ENCODE results near the gene PRXL2C.
"Not testable (repeated sequence)": the region's sequence is repeated elsewhere in the genome, so short reads cannot be mapped to it uniquely, and the experiment has no call there.

The PRXL2C gene

DNA sequence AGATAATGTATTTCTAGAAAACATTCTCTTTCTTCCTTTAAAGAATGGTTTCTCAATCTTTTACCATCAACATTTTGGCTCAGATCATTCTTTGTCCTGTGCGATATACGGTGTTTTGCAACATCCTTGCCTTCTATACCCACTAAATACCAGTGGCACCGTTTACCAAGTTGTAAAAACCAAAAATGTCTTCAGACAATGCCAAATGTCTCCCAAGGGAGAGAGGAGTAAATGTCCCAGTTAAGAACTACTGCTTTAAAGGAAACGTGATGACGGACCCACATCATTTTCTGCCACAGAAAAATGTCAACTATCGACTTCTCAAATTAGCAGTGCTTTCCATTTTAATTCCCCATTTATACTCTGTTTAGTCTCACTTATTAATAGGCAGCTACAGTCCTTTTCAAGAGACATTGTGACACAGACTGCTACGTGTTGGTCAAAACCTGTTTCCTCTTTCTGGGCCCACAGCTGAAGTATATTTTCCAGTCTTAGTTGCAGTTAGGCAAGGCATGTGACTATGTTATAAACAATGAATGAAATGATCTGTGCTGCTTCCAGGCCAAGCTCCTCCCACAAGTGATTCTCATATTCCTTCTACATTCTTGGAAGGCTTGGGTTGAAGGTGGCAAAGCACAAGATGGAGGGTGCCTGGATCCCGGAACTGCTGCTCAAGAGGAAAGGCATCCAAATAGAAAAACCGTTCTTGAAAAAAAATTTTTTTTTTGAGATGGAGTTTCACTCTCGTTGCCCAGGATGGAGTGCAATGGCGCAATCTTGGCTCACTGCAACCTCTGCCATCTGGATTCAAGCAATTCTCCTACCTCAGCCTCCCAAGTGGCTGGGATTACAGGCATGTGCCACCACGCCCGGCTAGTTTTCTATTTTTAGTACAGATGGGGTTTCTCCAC, 8.8 kb downstream of the PRXL2C start:
- no peak for DNase-seq

DNA sequence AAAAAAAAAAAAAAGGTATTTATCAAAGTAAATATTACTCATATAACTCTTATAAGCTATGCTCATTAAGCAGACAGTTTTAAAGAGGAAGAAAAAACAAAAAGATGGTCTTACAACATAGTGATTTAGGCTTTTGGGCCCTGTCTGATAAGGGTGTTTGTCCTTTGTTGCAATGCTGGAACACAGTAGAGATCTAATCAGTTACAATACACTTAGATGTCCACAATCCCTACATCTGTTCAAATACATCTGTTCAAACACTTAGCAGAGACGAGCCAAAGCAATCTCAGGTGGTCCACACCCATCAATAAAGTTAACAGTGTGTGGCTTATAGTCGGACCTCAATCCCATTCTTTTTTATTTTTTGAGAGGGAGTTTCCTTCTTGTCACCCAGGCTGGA, 11.0 kb downstream of the PRXL2C start:
- DNase-seq, result no peak

DNA sequence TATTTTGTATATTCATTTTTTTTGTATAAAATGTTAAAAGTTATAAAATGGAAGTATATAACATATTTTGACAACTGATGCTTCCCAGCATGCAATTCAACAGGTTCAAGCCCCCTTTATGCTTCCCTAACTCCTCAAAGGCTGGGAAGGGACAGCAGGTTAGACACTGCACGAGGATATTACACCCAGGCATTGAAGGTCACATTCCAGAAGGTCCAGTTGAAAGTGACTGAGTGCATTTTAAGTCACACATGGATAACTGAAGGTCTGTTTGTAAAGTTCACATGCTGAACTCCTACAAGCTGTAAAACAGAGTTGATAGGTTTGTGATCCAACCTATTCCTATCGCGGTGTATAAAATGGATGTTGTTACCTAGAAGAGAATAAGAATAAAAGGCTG, 13.6 kb downstream of the PRXL2C start:
- no peak for DNase-seq

DNA sequence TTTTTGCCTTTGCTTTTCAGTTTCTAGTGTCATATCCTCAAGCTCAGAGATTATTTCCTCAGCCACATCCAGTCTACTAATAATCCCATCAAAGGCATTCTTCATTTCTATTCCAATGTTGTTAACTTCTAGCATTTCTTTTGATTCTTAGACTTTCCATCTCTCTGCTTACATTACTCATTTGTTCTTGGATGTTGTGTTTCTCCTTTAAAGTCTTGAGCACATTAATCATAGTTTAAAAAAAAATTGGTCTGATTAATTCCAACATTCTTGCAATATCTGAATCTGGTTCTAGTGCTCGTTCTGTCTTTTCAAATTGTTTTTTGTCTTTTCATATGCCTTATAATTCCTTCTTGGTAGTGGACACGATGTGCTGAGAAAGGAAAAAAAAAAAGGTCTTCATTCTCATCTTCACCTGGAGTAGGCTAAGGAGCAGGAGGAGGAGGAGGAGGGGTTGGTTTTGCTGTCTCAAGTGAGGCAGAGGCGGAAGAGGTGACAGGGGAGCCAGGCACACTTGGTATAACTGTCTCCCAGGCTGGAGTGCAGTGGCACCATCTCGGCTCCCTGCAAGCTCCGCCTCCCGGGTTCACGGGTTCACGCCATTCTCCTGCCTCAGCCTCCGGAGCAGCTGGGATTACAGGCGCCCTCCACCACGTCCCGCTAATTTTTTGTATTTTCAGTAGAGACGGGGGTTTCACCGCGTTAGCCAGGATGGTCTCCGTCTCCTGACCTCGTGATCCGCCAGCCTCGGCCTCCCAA, 16.3 kb downstream of the PRXL2C start:
- DNase-seq, result no peak

DNA sequence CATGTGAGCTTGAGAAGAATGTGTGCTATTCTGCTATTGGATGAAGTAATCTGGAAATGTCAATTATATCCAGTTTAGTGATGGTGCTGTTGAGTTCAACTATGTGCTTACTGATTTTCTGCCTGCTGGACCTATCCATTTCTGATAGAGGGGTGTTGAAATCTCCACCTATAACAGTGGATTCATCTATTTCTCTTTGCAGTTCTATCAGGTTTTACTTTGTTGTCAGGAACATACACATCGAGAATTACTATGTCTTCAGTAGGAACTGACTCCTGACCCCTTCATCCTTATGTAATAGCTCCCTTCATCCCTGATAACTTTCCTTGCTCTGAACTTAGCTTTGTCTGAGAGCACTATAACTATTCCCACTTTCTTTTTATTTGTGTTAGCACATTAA, 18.7 kb downstream of the PRXL2C start:
- no peak for DNase-seq

DNA sequence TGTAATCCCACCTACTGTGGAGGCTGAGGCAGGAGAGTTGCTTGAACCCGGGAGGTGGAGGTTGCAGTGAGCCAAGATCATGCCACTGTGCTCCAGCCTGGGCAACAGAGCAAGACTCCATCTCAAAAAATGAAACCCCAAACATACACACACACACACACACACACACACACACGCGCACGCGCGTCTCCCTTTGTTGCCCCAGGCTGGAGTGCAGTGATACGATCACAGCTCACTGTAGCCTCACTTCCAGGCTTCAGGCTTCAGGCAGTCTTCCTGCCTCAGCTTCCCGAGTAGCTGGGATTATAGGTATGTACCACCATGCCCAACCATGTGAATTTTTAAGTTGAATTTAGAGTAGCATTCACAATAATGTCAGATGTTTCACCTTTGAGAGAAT, 21.5 kb downstream of the PRXL2C start:
- DNase-seq, result not testable (repeated sequence)

DNA sequence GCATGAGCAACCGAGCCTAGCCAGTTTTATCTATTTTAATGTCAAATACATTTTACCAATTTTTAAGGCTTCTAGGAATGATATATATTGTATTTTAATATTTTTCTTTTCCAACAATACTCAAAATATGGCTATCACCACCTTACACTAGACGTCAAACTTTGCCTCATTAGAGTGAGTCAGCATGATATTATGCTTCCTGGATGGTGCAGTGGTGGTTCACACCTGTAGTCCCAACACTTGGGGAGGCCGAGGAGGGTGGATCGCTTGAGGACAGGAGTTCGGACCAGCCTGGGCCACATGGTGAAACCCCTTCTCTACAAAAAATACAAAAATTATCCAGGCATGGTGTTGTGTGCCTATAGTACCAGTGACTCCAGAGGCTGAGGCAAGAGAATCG, 28.2 kb downstream of the PRXL2C start:
- DNase-seq, result no peak

DNA sequence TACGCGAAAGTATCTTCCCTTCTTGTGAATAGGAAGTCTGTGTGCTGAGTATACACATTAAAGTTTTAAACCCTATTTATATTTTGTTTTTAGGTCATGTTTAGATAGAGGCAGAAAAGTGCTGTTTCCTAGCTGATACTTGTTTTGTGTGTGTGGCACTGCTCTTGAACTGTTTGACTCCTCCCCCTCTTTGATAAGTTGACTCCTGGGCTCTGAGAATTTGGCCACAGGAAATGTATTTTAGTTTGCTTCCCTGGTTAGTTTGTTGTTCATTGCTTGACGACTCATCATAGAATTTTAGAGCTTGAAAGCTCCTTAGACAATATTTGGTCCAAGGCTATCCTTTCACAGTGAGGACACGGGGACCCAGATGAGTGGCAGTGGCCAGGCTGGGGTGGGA, 33.5 kb downstream of the PRXL2C start:
- DNase-seq, result no peak

DNA sequence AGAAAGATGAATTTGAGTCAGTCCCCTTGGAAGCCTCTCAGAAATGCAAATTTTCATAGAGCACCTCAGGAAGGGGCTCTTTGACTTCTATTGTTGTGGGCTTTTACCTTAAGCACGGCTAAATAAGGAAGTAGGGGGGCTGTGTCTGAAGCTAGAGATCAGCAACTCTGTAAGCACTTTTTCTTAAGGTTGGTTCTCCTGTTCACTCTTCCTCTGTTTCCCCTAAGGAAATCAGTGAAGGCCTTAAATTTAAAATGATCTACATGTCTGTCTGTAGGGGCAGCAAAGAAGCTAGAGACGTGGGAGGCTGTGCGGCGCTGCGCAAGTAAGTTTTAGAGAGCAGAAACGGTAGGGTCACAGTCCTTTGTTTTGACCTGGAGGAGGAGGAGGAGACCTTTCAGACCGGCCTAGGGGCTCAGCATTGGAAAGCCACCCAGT, 34.3 kb downstream of the PRXL2C start:
- DNase-seq, result no peak

DNA sequence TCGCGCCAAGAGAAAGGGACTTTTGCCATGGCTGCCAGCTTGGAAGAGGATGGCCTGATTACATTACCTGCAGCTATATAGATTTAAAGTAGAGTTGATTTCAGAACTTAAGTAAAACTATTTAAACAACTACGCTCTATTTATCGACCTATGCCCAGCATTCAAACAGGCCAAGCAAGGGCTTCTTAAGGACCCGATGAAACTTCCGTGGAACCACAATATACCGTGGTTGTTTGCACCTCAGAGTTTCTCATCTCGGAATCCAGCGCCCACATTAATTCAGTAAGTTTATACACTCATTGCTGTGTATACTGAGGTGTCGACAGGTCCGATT, 35.0 kb downstream of the PRXL2C start:
- no peak for DNase-seq

DNA sequence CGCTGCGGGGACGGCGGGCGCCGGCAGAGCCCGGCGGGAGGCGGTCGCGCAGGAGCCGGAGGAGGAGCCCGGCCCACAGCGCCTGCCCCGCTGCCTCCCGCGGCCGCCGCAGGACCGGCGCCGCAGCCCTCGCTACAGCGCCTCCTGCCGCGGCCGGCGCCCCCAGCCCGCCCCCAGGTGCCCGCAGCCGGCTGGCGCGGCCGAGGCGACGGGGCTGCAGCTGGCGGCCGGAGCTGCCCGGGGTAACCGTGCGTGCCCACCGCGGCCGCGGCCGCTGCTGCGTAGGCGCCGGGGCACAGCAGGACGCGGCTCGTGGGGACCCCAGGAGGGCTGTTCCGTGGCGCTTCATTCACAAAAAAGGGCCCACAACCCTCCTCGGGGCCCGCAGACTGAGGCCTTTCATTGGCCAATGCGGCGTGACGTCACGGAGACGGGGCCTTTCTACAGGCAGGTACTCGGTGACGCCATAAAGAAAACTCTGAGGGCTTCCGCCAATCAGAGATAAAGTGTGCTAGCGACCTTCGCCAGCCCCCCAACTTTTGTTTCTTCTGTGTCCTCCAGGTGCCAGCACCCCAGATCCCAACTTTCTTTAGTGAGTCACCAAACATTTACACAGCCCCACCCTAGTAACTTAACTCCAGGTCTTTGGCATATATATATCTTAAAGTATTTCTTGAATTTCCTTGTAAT, 35.5 kb downstream of the PRXL2C start, which contains the start of gene CDC14B:
TSS of gene CDC14B (minus strand) at position 353 of the 690 bp plus-strand sequence. CDS start 465 bp downstream, outside the sequence.
- DNase-seq, result peak; percentile 93

DNA sequence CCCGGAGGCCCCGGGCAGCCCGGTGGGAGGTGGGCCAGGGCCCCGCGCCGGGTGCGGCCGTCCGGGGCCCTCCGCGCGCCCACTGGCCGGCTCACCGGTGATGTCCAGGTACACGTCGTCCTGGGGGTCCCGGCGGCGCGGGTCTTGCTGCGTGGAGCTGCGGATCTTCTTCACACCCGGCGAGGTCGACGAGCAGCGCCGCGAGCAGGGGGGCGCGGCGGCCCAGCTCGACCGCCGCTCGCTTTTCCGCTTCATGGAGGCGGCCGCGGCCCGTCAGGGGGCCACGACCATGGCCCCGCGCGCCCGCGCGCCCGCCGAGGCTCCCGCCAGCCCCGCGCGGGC, 36.0 kb downstream of the PRXL2C start:
- DNase-seq, result no peak

DNA sequence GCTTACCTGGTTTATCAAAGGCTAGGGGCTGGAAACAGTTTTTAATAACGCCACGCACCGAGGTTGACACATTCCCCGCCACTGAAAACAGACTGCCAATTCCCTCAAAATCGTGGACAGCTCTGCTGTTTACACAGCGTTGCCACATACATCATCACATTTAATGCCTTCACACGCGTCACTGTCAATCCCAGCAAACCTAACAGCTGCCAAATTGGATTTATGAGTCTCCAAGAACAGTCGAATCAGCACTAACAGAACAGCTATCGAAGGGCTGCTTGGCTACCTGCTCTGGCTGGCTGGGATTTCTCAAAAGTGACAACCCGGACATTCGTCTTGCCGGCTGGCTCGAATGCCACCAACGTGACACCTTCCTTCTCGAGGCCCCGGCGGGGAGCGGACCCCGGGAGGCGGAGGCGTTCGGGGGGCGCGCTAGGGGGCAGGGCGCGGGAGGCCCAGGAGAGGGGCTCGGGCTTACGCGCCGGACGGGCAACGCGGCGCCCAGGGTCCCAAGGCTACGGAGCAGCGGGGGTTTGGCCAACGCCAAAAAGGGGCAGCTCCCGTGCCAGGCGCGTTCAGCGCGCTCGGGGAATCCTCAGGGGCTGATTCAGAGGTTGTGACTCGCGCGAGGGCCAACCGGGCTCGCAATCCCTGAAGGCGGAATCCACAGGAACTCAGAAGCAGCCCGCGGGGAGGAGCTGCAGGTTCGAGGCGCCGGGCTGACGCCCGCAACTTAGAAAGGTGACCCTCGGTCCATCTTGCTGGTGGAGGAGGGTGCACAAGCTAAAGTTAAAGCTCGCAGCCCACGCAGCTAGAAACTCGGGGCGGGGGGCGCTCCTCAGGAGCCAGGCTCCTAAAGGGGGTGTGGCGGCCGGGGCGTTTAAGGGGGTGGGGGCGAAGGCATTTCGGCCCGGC, 36.7 kb downstream of the PRXL2C start:
- no peak for DNase-seq

DNA sequence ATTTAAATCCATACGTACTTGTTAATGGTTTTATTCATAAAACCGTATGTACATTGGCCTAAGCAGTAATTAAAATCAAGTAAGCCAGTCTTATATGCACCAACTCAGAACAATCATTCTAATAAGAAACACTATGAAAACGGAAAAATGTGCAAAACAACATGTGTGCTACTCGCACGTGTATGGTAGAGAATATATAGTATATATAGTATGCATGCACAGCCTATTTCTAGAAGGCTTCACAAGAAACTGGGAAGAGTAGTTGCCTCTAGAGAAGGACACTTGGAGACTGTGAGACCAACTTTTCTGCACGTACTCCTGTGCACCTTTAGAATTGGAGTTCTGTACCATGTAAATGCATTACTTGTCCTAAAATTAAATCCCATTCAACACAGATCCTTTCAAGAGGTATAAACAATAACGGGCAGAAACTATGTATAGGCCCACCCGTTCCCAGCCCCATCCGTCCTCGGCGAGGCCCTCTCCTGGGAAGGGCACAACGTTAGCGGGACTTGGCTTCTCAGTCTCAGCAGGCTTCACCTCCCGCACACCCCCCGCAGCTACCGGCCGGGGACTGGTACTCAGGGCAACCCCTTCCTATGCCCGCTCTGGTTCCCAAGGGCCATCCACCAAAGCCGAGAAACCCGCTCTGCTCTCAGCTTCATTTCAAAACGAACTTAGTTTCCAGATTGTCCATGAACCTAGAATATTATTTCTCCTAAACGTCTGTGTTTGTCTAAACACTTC, 37.5 kb downstream of the PRXL2C start:
- no peak for DNase-seq

DNA sequence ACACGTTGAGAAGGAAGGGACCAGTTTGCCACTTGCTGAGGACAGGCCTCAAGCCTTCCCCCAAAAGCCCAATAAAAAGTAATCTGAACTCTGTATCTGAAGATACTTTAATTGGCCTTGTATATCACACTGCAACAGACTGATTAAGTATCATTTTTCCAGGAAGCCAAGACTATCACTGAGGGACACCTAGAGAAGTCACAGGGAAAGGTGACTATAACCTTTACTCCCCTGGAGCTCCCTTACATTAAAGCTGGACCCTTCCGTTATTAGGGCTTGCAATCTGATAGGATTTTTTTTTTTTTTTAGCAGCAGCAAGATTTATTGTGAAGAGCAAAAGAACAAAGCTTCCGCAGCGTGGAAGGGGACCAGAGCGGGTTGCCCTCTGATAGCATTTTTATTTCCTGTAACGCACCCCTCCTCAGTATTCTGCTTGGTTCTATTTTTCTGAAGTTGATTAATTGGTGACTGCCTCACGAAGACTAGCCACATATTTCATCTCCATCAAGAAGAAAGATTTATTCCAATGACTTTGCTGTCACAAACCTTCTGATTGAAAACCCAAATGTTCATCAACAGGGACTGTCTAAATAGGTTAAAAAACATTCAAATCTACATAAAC, 38.2 kb downstream of the PRXL2C start:
- DNase-seq, result no peak

DNA sequence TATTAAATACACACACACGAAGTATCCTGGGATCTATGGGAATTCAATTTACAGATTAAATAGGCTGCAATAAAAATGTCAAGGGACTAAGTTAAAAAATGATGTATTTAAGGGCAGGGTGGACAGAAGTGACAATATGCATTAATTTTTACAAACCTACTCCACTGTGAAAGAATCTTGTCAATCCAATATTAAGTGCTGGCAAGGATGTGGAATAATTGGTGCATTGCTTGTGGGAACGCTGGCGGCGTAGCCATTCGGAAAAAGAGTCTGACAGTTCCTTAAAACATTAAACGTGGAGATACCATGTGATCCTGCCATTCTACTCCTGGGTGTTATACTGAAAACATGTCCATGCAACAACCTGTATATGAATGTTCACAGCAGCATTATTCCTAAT, 39.7 kb downstream of the PRXL2C start:
- DNase-seq, result no peak

DNA sequence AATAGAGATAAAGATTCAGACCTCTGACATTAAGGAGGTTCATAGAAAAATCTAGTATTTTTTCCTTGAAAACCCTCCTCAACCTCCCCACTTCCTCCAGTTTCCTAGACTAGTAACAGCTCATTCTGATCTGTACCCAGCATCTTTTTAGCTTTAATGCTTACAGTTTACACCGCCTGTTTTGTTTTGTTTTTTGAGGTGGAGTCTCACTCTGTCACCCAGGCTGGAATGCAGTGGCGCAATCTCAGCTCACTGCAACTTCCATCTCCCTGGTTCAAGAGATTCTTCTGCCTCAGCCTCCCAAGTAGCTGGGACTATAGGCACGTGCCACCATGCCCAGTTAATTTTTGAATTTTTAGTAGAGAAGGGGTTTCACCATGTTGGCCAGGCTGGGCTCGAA, 40.5 kb downstream of the PRXL2C start:
- DNase-seq, result not testable (repeated sequence)

DNA sequence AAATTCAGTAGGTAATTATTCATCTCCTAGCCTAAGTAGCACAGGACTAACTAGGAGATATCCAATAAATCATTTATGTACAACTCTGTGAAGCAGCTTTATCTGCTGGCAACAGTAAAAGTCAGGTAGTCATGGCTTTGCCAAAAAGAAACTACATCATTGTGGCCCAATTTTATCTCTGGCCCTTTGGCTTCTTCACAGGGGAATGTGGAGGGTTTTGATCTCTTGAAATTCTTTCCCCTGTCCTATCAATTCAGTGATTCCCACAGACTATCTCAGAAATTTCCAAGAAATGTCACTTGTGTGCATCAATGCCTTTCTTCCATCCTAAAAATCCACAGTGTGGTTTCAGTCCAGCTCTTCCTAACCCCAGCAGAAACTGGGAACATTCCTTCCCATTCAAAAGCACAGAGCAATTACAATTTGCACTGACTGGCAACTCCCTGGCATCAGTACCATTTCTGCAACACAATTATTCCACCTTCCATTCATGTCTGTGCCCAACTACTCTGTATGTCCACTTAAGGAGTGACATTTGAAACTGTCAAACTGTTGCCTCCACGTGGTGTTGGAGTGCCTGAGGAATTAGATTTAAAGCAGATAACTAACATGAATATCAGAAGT, 42.0 kb downstream of the PRXL2C start:
- DNase-seq, result no peak

DNA sequence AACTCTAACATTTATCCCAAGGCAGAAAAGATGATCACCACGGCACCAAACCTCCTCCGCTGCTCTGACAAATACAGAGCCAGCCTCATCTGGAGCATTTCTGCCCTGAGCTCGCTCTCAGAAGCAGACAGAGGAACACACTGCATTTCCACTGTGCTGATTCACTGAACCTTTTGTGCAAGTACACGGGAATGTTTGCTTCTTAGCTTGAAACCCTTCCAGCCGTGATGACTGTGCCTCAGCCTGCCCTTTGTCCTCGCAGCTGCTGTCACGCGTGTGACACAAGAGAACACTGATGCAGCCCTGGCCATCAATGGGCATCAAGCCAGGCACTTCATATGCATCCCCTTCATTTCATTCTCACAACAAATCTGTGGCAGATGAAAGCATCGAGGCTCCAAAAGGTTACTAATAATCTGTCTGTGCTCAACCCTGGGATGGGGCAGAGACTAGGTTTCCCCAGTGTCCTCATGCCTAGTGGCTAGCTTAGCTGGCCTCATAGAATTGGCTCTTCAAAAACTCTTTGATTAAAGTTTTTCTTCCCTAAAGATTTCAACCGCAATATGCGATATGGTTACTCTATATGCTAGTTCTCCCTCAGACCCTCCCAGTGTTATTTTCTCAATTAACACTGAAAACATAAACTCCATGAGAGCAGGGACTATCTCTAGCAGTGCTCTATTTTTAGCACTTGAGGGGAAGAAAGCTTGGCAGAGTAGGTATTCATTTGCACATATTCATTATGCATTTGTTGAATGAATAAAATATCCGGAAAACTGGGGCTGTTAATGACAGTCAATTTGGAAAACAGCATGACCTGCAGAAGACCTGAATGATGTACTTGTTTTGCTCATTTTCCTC, 42.8 kb downstream of the PRXL2C start:
- DNase-seq, result peak; percentile 20

DNA sequence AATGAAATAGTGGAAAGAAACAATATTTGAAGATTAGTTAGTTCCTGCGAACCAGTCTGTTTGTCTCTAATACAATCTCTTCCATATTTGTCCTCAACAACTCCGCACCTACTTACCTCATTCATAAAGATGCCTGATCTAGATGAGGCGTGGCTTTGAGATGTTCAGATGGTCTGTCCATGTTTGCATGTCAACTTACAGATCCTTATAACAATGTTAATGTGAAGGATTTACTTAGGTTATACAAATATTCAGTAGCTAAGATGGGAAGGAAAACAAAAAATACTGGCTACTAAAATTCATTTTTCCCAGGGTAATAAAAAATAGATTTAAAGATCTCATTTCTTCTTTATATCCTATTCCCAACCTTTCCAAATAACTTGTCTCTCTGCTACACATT, 43.8 kb downstream of the PRXL2C start:
- no peak for DNase-seq
